Trophoblast cell (in vitro differentiated cells and primary cell): ENCODE data around the gene PYHIN1.

Source experiments
- DNase-seq, 2 donors: peaks; one replicate each; pipeline ENCODE4 v3.0.0-alpha.2; 2016
- H2AFZ ChIP-seq: 2 replicates; pipeline ENCODE4 v1.6.1; 2013; ENCODE audit warnings: low read length, moderate library complexity, mild to moderate bottlenecking; ENCODE audit not compliant: insufficient read depth, poor library complexity
- H2AK5ac ChIP-seq: 2 replicates; pipeline ENCODE4 v1.6.1; 2013; ENCODE audit warnings: mild to moderate bottlenecking, low read length
- H2BK120ac ChIP-seq: 2 replicates; pipeline ENCODE4 v1.6.1; 2013; ENCODE audit warnings: low read length, mild to moderate bottlenecking, moderate library complexity; ENCODE audit not compliant: insufficient read depth, poor library complexity
- H2BK12ac ChIP-seq: 2 replicates; pipeline ENCODE4 v1.6.1; 2013; ENCODE audit warnings: mild to moderate bottlenecking, low read length, moderate library complexity
- H2BK5ac ChIP-seq: 2 replicates; pipeline ENCODE4 v1.6.1; 2013; ENCODE audit warnings: low read length, low read depth, moderate library complexity, mild to moderate bottlenecking; ENCODE audit not compliant: poor library complexity
- H3K14ac ChIP-seq: 2 replicates; pipeline ENCODE4 v1.6.1; 2013; ENCODE audit warnings: mild to moderate bottlenecking, low read length
- H3K18ac ChIP-seq: 2 replicates; pipeline ENCODE4 v1.6.1; 2013; ENCODE audit warnings: mild to moderate bottlenecking, low read length
- H3K23ac ChIP-seq: 2 replicates; pipeline ENCODE4 v1.6.1; 2013; ENCODE audit warnings: low read length
- H3K27ac ChIP-seq: 2 replicates; pipeline ENCODE4 v1.5.1; 2013; ENCODE audit warnings: low read depth, mild to moderate bottlenecking, inconsistent platforms, low read length, moderate library complexity
- H3K27me3 ChIP-seq: 2 replicates; pipeline ENCODE4 v1.6.1; 2013; ENCODE audit warnings: inconsistent platforms, mild to moderate bottlenecking, low read length, moderate library complexity; ENCODE audit not compliant: insufficient read depth
- H3K36me3 ChIP-seq, 2 experiments: 1 replicate in 1 of 2; 2 replicates in 1 of 2; pipeline ENCODE4 v1.6.1; 2013; ENCODE audit warnings: low read length in 2 of 2, mild to moderate bottlenecking in 2 of 2, moderate library complexity in 1 of 2; ENCODE audit not compliant: insufficient read depth in 2 of 2, control insufficient read depth in 1 of 2
- H3K4ac ChIP-seq: 2 replicates; pipeline ENCODE4 v1.6.1; 2013; ENCODE audit warnings: low read depth, mild to moderate bottlenecking, low read length, moderate library complexity
- H3K4me1 ChIP-seq, 2 experiments: 1 replicate in 1 of 2; 2 replicates in 1 of 2; pipeline ENCODE4 v1.6.1; 2013; ENCODE audit warnings: low read length in 2 of 2, mild to moderate bottlenecking in 2 of 2, moderate library complexity in 1 of 2; ENCODE audit not compliant: insufficient read depth in 2 of 2, control insufficient read depth in 1 of 2
- H3K4me2 ChIP-seq: 2 replicates; pipeline ENCODE4 v1.6.1; 2013; ENCODE audit warnings: inconsistent platforms, mild to moderate bottlenecking, low read length, moderate library complexity
- H3K4me3 ChIP-seq: 2 replicates; pipeline ENCODE4 v1.5.1; 2013; ENCODE audit warnings: mild to moderate bottlenecking, low read depth, low read length, inconsistent platforms
- H3K79me1 ChIP-seq: one replicate; pipeline ENCODE4 v1.6.1; 2013; ENCODE audit warnings: low read length
- H3K79me2 ChIP-seq: 2 replicates; pipeline ENCODE4 v1.6.1; 2013; ENCODE audit warnings: low read length, mild to moderate bottlenecking; ENCODE audit not compliant: control insufficient read depth, insufficient read depth, poor library complexity
- H3K9ac ChIP-seq: 2 replicates; pipeline ENCODE4 v1.6.1; 2013; ENCODE audit warnings: mild to moderate bottlenecking, low read length
- H3K9me3 ChIP-seq: 2 replicates; pipeline ENCODE4 v1.6.1; 2013; ENCODE audit warnings: low read depth, mild to moderate bottlenecking, control low read depth, inconsistent platforms, low read length; ENCODE audit not compliant: insufficient read depth
- H4K12ac ChIP-seq: 2 replicates; pipeline ENCODE4 v1.6.1; 2013; ENCODE audit warnings: low read depth, mild to moderate bottlenecking, low read length, moderate library complexity
- H4K8ac ChIP-seq: 2 replicates; pipeline ENCODE4 v1.6.1; 2013; ENCODE audit warnings: low read depth, mild to moderate bottlenecking, low read length, moderate library complexity
- H4K91ac ChIP-seq: one replicate; pipeline ENCODE4 v1.6.1; 2013; ENCODE audit warnings: low read depth, mild to moderate bottlenecking, low read length, moderate library complexity
- WGBS: extraction: QIAGEN DNeasy Blood & Tissue Kit; methylation state at CpG from one replicate; pipeline ENCODE4 v1.1.7; 2013; ENCODE audit warnings: missing lambda C conversion rate; ENCODE audit not compliant: insufficient read length, insufficient coverage; ENCODE audit errors: extremely low coverage; 5-methylcytosine and 5-hydroxymethylcytosine counted together

PYHIN1 gene

GRCh38 chr1:158952416-158952815, 21.1 kb downstream of the PYHIN1 start:
- no peak for DNase-seq
- Histone ChIP-seq H2AFZ (no peak overlapping the region), H4K91ac (no peak overlapping the region), H2BK5ac (no peak overlapping the region), H3K23ac (no peak overlapping the region), H3K36me3 (no peaks in the 10 kb centered on the region), H3K4me2 (no peak overlapping the region), H3K79me1 (no peaks in the 10 kb centered on the region), H3K27me3 (no peaks in the 10 kb centered on the region), H4K12ac (no peak overlapping the region), H2AK5ac (no peak overlapping the region), H3K27ac (no peak overlapping the region), H2BK120ac (no peak overlapping the region), H3K9me3 (no peaks in the 10 kb centered on the region), H2BK12ac (no peak overlapping the region), H3K14ac (no peak overlapping the region), H3K18ac (no peak overlapping the region), H3K79me2 (no peaks in the 10 kb centered on the region), H3K4me1 (no peaks in the 10 kb centered on the region), H3K4me3 (no peak overlapping the region), H3K9ac (no peak overlapping the region), H4K8ac (no peak overlapping the region), H3K4ac (no peak overlapping the region)
- no CpG with 5 or more reads among the region's 9 CpGs for WGBS

- H3K36me3 ChIP-seq = no peaks in the 10 kb centered on the region
- H4K91ac ChIP-seq = no peak overlapping the region
- H2BK5ac ChIP-seq = no peak overlapping the region
- no peak overlapping the region for H4K12ac ChIP-seq
- no peak overlapping the region for H2BK120ac ChIP-seq
- no peak overlapping the region for H3K27ac ChIP-seq
- whole genome bisulfite sequencing = no CpG with 5 or more reads among the region's 1 CpG
- no peak for DNase-seq
- H3K4me3 ChIP-seq = no peak overlapping the region
- H3K79me2 ChIP-seq = no peaks in the 10 kb centered on the region
- H3K27me3 ChIP-seq = no peaks in the 10 kb centered on the region
- no peak overlapping the region for H4K8ac ChIP-seq
- no peaks in the 10 kb centered on the region for H3K9me3 ChIP-seq
- H2AFZ ChIP-seq = no peak overlapping the region
- H3K23ac ChIP-seq = no peak overlapping the region
- no peak overlapping the region for H3K4ac ChIP-seq
- H3K18ac ChIP-seq = no peak overlapping the region
- no peak overlapping the region for H2BK12ac ChIP-seq
- no peaks in the 10 kb centered on the region for H3K79me1 ChIP-seq
- H2AK5ac ChIP-seq = no peak overlapping the region
- no peak overlapping the region for H3K4me2 ChIP-seq
- H3K4me1 ChIP-seq = no peaks in the 10 kb centered on the region
- H3K14ac ChIP-seq = no peak overlapping the region
- H3K9ac ChIP-seq = no peak overlapping the region
These were observed 29.8 kb downstream of the PYHIN1 start for GRCh38 chr1:158961178-158961577.

GRCh38 chr1:158962983-158963382, 31.6 kb downstream of the PYHIN1 start:
- no peaks in the 10 kb centered on the region for H3K79me2 ChIP-seq
- H3K4me3 ChIP-seq = no peak overlapping the region
- no peak overlapping the region for H2BK5ac ChIP-seq
- H2BK12ac ChIP-seq = no peak overlapping the region
- no peaks in the 10 kb centered on the region for H3K36me3 ChIP-seq
- no peaks in the 10 kb centered on the region for H3K27me3 ChIP-seq
- no peak overlapping the region for H3K4ac ChIP-seq
- H2AK5ac ChIP-seq = no peak overlapping the region
- no peak overlapping the region for H3K23ac ChIP-seq
- H2AFZ ChIP-seq = no peak overlapping the region
- H4K91ac ChIP-seq = no peak overlapping the region
- no peaks in the 10 kb centered on the region for H3K79me1 ChIP-seq
- no peaks in the 10 kb centered on the region for H3K4me1 ChIP-seq
- H3K9me3 ChIP-seq = no peaks in the 10 kb centered on the region
- H3K18ac ChIP-seq = no peak overlapping the region
- no peak overlapping the region for H3K9ac ChIP-seq
- H3K4me2 ChIP-seq = no peak overlapping the region
- DNase-seq = no peak
- peak overlapping the region; percentile 43 for H4K12ac ChIP-seq
- WGBS = no CpG with 5 or more reads among the region's 5 CpGs
- H3K27ac ChIP-seq = no peak overlapping the region
- no peak overlapping the region for H3K14ac ChIP-seq
- H4K8ac ChIP-seq = no peak overlapping the region
- no peak overlapping the region for H2BK120ac ChIP-seq

GRCh38 chr1:158969166-158969565, 37.8 kb downstream of the PYHIN1 start:
- Histone ChIP-seq H3K4me2 (no peak overlapping the region), H2BK5ac (no peak overlapping the region), H4K8ac (no peak overlapping the region), H3K23ac (no peak overlapping the region), H3K4ac (no peak overlapping the region), H3K27ac (no peak overlapping the region), H4K91ac (no peak overlapping the region), H2BK12ac (no peak overlapping the region), H3K14ac (no peak overlapping the region), H3K9ac (no peak overlapping the region), H4K12ac (no peak overlapping the region), H3K4me3 (no peak overlapping the region), H3K36me3 (no peaks in the 10 kb centered on the region), H3K18ac (no peak overlapping the region), H2AFZ (no peak overlapping the region), H2BK120ac (no peak overlapping the region), H3K27me3 (no peaks in the 10 kb centered on the region), H3K79me2 (no peaks in the 10 kb centered on the region), H2AK5ac (no peak overlapping the region), H3K4me1 (no peaks in the 10 kb centered on the region), H3K9me3 (no peaks in the 10 kb centered on the region), H3K79me1 (no peaks in the 10 kb centered on the region)
- no CpG with 5 or more reads among the region's 3 CpGs for WGBS
- peak in 1 of 2 donors; percentile 2 for DNase-seq
